ENCODE measurements around the gene NHSL2.
"Not testable (repeated sequence)": the region's sequence is repeated elsewhere in the genome, so short reads cannot be mapped to it uniquely, and the experiment has no call there.

The NHSL2 gene

DNA sequence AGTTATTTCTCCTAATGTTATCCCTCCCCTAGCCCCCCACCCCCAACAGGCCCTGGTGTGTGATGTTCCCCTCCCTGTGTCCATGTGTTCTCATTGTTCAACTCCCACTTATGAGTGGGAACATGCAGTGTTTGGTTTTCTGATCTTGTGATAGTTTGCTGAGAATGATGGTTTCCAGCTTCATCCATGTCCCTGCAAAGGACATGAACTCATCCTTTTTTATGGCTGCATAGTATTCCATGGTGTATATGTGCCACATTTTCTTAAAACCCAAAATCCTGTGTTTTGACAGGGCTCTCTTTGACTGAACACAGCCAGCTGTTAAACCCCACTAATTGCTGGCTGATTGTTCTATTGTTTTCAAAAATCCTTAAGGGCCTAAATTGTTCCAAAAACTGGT lies 53.5 kb downstream of the NHSL2 start:
- intact Hi-C loops (cut with DNase I); DNase-seq: not testable (repeated sequence)

DNA sequence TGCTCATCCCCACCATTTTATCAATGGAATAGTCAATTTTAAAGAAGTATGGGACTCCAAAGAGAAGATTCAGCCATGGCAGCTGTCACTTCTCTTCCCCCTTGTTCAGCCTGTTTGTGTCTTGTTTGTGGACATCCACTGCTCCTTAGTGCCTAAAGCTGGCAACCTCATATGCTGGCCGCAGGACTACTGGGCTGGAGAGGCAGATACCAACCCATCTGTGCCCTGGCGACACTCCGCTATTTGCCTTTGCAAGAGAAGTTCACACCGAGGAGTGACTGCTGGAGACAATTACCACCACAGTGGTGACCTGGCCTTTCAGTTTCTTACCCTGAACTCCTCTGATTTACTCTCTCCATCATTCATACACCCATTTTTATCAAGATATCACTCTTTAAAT lies 64.3 kb downstream of the NHSL2 start:
- no peak for DNase-seq
- intact Hi-C loops (cut with DNase I): no loop called here

DNA sequence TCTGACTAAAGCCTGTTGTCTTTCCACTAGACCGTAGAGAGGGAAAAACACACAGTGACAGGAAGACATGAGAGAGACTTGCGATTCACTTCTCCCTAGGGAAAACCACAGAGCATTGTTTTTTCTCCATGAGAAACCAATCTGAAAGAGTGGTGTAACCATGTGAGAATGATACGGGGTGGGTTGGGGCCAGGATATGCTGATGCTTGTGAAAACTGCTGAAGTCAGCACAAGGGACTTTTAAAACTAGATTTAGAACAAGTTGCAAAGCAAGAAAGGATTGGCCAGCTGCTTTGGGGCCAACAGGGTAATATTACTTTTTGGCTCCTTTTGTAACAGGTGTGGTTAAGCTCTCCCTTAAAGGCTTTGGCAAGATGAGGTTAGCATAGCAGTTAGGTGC lies 66.1 kb downstream of the NHSL2 start:
- intact Hi-C loops (cut with DNase I): no loop called here
- no peak for DNase-seq

DNA sequence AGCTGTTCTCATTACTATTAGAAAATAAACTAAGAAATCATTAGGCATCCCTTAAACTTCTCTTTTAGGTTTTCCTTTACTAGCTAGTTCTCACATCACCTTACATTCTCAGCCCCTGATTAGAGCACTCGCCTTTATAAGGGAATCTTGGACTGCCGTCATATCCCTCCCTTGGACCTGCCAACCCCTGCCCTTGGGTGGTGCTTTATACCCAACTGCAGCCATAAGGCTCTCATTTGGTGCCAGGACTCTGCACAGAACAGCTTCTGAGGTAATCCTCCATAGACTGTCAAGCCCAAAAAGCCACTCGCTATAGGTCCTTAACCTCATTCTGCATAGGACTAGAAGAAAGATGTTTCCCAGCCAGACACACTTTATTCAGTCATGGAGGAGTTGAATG lies 67.5 kb downstream of the NHSL2 start:
- DNase-seq: no peak
- intact Hi-C loops (cut with DNase I): no loop called here

DNA sequence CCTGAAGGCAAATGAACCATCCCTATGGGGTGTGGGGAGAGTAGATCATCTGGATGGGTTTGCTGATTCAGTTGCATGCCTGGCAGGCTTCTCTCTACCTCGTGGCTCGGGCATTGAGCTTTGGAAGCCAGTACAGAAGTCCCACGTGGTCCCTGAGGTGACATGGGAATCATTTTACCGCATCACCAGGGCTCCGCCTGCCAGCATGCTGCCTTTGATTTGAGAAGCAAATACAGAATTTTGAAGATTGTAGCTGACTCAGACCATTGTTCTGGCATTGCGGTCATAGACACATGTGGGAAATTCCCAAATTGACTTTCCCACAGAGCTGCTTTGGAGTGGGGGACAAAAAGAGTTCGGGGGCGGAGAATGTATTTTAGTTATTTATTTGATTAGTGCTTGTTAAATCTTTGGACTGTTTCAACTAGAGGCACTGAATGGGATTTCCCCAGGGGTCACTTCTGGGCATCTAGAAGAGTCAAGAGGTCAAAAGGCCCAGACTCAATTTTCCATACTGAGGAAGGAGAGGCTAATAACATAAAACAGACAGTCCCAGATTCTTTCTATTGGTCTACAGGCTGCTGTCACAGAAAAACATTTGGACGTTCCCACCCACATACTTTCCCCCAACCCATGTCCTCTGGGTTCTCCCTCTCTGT lies 79.3 kb downstream of the NHSL2 start:
- peak in 31 of 42 donors; percentile 2 to 66 (median 27) for DNase-seq
- intact Hi-C loops (cut with DNase I): no loop called here

DNA sequence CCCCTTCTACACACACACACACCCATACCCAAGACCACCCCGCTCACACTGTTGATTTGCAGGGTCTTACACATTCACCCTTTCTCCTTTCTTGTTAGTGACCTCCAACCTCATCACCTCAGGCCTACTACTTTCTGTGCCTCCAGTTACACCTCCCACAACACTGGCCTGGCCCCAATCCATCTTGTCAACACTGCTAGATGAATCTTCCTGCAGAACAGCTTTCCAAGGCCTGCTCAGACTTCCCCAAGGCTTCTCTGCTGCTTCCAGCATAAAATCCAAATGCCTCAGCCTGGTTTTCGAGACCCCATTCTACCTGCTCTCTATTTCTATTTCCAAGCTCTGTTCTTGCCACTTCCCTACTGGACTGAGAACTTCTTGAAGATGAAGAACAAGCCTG lies 79.9 kb downstream of the NHSL2 start:
- no peak for DNase-seq
- intact Hi-C loops (cut with DNase I): no loop called here

DNA sequence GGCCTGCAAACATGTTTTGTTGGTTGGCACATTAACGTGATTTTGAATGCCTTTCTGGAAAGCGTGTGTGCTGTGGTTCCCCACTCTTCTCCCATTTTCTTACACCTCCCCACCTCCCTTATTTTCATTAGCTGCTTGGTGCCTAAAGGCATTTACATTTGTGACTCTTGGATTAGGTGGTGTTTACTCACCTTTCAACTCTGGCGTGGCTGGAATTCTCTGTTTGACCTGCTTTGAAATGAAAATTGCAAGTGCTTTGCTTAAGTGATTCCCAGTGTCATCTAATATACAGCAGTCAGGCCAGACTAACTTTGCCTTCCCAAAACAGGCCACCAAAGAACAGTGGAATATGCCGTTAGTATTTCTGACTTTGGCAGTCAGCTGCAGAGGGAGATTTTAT lies 80.5 kb downstream of the NHSL2 start:
- intact Hi-C loops (cut with DNase I): no loop called here
- DNase-seq: no peak

DNA sequence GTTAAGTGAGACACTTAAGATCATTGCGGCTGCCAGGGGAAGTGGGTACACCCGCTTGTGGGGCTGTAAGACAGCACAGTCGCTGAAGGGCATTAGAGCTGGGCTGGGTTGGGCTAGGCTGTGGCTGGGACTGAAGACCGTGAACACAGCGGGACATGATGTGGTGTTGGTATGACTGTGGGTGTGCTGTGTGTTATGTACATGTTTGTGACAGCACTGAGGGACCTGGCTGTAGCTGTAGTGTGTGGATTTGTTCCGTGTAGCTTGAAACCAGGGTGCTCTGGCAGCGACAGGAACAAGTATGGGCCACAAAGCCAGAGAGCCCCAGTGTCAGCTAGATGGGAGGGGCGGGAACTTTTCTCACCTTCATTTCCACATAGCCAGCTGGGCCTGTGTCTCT lies 82.1 kb downstream of the NHSL2 start:
- no peak for DNase-seq
- intact Hi-C loops (cut with DNase I): no loop called here

DNA sequence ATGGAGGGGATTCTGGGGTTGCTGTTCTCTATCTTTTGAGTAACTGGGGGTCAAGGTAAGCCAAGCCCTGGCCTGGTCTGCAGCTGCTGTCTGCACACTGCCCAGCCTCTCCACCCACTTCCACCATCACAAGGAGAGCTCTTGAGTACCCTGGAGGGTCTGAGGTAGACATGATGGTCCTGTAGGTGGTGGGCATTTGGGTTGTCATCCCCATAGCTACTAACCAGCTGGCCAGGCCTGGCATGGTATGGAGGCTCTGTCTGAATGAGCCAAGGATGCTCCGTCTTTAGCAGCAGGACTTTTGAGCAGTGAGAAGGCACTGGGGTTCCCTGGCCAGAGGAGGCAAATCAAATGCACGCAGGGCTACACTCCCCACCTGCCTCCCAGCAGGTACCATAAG lies 82.7 kb downstream of the NHSL2 start:
- DNase-seq: no peak
- intact Hi-C loops (cut with DNase I): no loop called here

DNA sequence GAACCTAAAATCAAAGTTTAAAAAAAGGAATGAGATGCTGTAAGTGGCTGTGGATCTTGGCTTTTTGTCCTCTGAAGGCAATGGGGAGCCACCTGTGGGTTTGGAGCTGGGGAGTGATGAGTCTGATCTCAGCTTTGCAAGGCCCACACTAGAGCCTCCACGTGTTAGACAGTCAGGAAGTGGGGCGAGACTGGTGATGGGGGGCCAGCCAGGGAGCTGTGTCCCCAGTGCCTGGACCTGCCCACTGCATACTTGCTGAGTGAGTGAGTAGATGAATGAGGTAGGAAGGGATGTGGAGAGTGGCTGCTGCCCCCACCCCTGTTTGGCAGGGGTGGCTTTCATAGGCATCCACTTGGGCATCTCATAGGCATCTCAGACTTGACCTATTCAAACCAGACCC lies 84.0 kb downstream of the NHSL2 start:
- intact Hi-C loops (cut with DNase I): no loop called here
- no peak for DNase-seq

DNA sequence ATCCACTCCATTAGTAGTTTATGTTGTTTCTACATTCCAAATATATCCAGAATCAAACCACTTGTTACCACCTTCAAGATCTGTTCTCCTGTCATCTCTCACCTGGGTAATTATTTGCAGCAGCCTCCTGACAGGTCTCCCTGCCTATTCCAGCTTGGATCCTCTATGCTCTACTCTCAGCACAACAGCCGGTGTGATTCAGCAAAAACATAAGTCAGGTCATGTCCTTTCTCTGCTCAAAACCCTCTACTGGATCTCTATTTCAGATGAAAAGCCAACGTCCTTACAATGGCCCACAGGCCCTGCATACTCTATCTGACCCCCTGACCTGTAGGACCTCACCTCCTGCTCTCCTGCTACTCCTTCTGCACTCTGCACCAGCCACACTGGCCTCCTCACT lies 84.5 kb downstream of the NHSL2 start:
- no peak for DNase-seq
- intact Hi-C loops (cut with DNase I): no loop called here

DNA sequence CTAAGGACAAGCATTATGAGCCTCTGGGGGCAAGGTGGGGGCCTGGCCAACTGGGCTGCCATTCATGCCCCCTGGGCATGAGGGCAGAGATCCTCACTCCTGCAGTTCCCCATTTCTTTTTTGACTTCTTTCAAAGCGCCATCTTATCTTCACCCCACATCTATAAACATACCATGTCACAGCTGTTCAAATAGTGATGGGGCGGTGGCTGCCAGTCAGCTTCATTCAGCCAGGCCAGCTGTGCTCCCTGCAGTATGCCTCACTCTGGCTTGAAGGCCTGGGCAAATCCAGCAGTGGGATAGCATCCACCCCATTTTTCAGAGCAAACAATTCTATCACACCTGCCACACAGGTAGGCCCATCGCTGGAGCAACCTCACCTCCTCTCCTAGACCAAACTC lies 85.5 kb downstream of the NHSL2 start:
- DNase-seq: no peak
- intact Hi-C loops (cut with DNase I): no loop called here

DNA sequence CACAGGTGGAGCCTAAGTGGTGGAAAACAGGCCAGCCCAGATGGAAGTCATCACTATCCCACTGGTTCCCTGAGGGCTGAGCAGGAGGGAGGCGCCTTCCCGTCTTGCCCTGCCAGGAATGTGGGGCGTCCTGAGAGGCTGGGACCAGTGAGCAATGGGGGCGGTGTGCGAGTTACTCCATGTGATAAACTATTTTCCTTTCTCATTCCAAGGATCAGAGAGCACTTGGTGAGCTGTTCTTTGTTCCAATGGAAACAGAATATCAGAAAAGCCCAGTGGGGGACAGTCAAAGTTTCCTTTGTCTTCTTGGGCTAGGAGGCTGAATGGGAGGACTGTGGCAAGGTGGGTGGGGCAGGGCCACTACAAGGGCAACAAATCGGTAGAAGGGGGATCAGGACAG lies 86.2 kb downstream of the NHSL2 start:
- intact Hi-C loops (cut with DNase I): no loop called here
- no peak for DNase-seq

DNA sequence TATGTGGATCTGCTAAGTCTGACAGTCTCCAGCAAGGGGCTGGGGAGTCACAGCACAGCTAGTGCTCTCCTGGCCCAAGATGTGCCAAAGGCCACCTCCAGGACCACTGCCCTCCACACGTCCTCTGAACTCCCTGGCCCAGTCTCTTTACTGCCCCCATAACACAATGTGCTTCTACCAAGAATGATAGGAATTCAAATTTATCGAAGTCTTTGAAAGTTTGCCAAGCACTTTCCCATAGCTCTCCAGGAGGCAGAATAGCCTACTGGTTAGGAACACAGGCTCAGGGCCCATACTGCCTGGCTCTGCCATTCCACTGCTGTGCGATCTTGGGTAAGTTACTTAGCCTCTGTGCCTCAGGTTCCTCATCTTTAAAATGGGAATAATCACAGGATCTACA lies 86.7 kb downstream of the NHSL2 start:
- intact Hi-C loops (cut with DNase I): no loop called here
- no peak for DNase-seq

DNA sequence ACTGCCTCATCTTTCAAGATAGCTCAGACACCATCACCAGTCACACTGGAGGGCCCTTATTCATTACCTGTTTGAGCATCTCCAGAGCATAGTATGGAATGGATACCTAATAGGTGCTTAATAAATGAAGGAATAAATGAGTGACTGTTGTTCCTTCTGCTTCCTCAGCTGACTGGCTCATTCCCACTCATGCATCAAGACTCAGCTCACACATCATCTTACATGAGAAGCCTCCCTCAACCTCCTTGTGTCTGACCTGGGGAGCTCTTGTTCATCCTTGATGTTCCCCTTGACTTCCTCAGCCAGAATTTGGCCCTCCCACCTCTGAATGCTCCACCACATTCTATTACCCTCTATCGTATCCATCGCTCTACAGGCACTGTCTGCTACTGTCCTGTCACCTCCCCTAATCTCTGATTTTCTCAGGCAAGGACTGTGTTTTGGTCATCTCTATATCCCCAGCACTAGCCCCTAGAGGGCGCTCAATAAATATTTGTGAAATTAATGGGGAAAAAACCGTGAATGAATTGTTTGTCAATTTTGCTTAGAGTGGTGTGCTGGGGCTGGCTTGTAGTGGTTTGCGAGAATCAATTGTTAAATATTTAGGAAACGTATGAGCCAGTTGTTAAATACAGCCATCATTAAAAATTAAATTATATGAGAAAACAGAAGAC lies 88.3 kb downstream of the NHSL2 start:
- intact Hi-C loops (cut with DNase I): no loop called here
- peak in 16 of 42 donors; percentile 10 to 70 (median 30) for DNase-seq

DNA sequence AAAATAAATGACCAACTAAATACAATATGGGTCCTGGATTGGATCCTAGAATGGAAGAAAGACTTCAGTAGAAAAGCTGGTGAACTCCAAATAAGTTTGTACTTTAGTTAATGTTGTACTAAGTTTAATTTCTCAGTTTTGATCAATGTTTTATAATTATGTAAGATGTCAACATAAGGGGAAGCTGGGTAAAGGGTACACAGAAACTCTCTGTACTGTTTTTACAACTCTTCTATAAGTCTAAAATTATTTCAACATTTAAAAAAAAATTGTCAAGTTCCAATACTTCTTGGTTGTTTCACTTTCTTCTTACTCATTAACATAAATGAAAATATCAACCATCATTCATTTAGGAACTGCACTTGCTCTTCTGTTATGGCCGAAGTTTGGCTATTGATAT lies 88.9 kb downstream of the NHSL2 start:
- DNase-seq: no peak

DNA sequence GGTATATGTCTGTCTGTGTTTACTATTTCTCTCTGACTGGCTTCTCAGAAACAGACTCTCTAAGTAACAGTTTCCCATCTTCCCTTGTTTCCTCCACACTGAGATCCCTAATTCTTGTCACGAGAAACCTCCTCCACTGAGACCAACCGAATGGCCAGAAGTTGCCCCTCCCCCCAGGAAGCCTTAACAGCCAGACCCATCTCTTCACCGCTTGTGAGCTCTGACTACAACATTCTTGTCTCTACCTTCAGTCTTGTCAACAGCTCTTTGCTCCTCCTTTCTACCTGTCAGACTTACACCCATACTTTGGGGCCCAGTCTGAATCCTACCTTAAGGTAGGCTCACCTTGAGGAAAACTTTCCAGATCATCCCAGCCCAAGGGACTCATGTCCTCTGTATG lies 90.8 kb downstream of the NHSL2 start:
- no peak for DNase-seq
- intact Hi-C loops (cut with DNase I): no loop called here

More for the DNA sequence above, 88.9 kb downstream of the NHSL2 start:
- intact Hi-C loops (cut with DNase I): no loop called here

DNA sequence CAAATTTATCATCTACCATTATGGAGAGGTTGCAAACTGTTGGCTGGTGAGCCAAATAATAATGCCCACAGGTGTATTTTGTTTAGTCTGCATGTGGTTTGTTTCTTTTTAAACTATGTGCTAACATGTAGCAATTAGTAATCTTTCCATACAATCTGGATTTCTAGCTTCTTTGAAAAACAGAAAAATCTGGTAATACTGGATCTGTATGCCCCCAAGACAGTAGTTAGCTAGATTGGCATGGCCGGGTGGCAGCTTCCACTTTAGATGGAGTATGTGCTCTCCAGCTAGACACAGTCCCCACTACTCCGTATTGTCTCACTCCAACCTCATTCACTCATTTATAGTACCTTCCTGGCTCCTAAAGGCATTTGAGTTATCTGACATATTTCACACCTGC lies 91.3 kb downstream of the NHSL2 start:
- no peak for DNase-seq
- intact Hi-C loops (cut with DNase I): no loop called here

DNA sequence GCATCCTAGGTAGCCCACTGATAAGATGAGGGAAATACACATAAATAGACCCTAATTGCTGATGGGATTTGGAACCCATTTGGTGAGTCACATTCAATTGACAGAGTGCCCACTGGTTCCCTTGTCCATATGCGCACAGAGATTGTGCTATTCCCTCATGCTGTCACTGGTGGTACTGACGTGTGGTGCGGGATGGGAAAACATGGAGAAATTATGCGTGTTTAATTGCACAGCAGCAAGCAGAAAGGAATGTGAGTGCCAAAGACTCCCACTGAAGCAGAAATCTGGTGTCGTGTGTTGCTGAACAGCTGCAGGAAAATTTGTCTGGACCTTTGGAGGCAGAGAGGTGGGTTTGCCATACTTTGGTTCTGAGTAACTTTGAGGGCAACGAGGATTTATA lies 92.2 kb downstream of the NHSL2 start:
- no peak for DNase-seq
- intact Hi-C loops (cut with DNase I): no loop called here

DNA sequence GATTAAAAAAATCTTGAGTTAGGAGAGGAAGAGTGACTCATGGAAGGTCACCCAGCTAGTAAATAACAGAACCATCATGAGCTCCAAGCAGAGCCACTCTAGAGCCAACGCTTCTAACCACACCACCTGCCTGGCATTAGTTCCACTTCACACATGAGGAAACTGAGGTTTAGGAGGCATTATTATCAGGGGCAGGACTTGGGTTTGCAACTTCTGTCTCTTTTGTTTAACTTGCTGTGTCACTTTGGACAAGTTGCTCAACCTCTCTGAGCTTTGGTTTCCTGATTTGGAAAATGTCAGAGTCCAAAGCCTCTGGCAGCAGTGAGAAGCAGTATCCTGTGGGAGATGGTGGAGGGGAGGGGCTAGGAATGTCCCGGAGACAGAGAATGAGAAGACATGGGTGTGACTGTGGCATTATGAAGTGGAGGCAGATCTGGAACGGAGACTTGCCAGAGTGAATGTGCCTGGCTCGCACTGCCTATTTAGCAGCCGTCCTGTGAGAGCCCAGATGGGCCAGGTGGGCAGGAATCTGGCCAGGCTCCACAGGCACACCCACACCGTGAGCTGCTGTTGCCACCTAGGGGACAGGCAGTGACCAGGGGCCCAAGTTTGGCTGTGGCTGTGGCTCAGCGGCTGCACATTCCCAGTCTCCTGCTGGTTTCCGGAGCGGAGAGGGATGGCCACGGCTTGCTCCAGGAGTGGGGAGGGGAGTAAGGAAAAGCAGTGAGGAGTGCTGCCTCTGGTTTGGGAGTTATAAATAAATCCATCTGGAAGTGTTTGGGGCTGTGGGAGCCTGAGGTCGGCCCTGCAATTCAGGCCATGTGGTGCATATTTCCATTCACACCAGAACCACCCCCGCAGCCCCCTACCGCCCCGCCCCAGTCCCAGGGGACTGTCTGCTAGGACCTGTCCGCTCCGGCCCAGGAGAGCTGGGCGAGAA lies 93.4 kb downstream of the NHSL2 start:
- intact Hi-C loops (cut with DNase I): no loop called here
- no peak for DNase-seq

Measured in head of caudate nucleus (tissue), 42 donors.